Mesenchymal stem cell (in vitro differentiated cells and primary cell): Measurements from ENCODE around the gene MEAF6. TPM values are rescaled to one million over a fixed set of nuclear protein-coding genes. Genes with fewer than 3 reads are reported as not detected.
A peak's percentile ranks its signal among the peaks of the same experiment; 100 is the strongest.

Experiments used
- DNase-seq: peaks from one replicate; pipeline ENCODE4 v3.0.0-alpha.2; 2013
- H2AFZ ChIP-seq: one replicate; pipeline ENCODE4 v1.6.1; 2013; ENCODE audit warnings: low read depth, mild to moderate bottlenecking, control low read depth, inconsistent platforms, low read length, moderate library complexity
- H2AK5ac ChIP-seq: 2 replicates; pipeline ENCODE4 v1.6.1; 2013; ENCODE audit warnings: low read length, moderate library complexity, mild to moderate bottlenecking, inconsistent platforms; ENCODE audit not compliant: severe bottlenecking
- H2BK120ac ChIP-seq: one replicate; pipeline ENCODE4 v1.6.1; 2013; ENCODE audit warnings: low read depth, mild to moderate bottlenecking, inconsistent platforms, low read length, moderate library complexity
- H2BK12ac ChIP-seq, 2 experiments: one replicate each; pipeline ENCODE4 v1.6.1; 2013; ENCODE audit warnings: inconsistent platforms in 2 of 2, low read length in 2 of 2, mild to moderate bottlenecking in 2 of 2, moderate library complexity in 2 of 2, control low read depth in 1 of 2
- H2BK15ac ChIP-seq: one replicate; pipeline ENCODE4 v1.6.1; 2013; ENCODE audit warnings: mild to moderate bottlenecking, low read depth, inconsistent platforms; ENCODE audit not compliant: poor library complexity, severe bottlenecking
- H2BK5ac ChIP-seq: 2 replicates; pipeline ENCODE4 v1.6.1; 2013; ENCODE audit warnings: low read depth, mild to moderate bottlenecking, low read length, control low read depth, inconsistent platforms; ENCODE audit not compliant: poor library complexity, severe bottlenecking
- H3K14ac ChIP-seq, 2 experiments: one replicate each; pipeline ENCODE4 v1.6.1; 2013; ENCODE audit warnings: inconsistent platforms in 2 of 2, low read length in 2 of 2, control low read depth in 1 of 2, mild to moderate bottlenecking in 1 of 2, moderate library complexity in 1 of 2
- H3K18ac ChIP-seq, 2 experiments: one replicate each; pipeline ENCODE4 v1.6.1; 2013; ENCODE audit warnings: inconsistent platforms in 2 of 2, low read length in 2 of 2, control low read depth in 1 of 2, low read depth in 1 of 2, mild to moderate bottlenecking in 1 of 2
- H3K23ac ChIP-seq, 2 experiments: one replicate each; pipeline ENCODE4 v1.6.1; 2013; ENCODE audit warnings: inconsistent platforms in 2 of 2, low read length in 2 of 2, mild to moderate bottlenecking in 2 of 2, moderate library complexity in 2 of 2, control low read depth in 1 of 2
- H3K27ac ChIP-seq: 2 replicates; pipeline ENCODE4 v1.5.1; 2013; ENCODE audit warnings: mild to moderate bottlenecking, moderate library complexity, low read length, control low read depth, inconsistent platforms; ENCODE audit not compliant: poor library complexity, severe bottlenecking
- H3K27me3 ChIP-seq, 2 experiments: 2 replicates each; pipeline versions ENCODE4 v1.6.1 to v1.7.0; 2013; ENCODE audit warnings: low read length in 2 of 2, mild to moderate bottlenecking in 2 of 2, moderate library complexity in 2 of 2, control low read depth in 1 of 2, inconsistent platforms in 1 of 2; ENCODE audit not compliant: control insufficient read depth in 1 of 2, insufficient read depth in 1 of 2
- H3K36me3 ChIP-seq, 2 experiments: 2 replicates each; pipeline versions ENCODE4 v1.6.1 to v1.7.0; 2013; ENCODE audit warnings: low read length in 2 of 2, control low read depth in 1 of 2, inconsistent platforms in 1 of 2, low read depth in 1 of 2, mild to moderate bottlenecking in 1 of 2; ENCODE audit not compliant: insufficient read depth in 2 of 2, control insufficient read depth in 1 of 2
- H3K4ac ChIP-seq, 2 experiments: one replicate each; pipeline ENCODE4 v1.6.1; 2013; ENCODE audit warnings: inconsistent platforms in 2 of 2, low read length in 2 of 2, mild to moderate bottlenecking in 2 of 2, moderate library complexity in 2 of 2, control low read depth in 1 of 2, low read depth in 1 of 2
- H3K4me1 ChIP-seq: 2 replicates; pipeline ENCODE4 v1.6.1; 2013; ENCODE audit warnings: low read depth, low read length, control low read depth; ENCODE audit not compliant: control insufficient read depth, insufficient read depth
- H3K4me2 ChIP-seq: 2 replicates; pipeline ENCODE4 v1.6.1; 2013; ENCODE audit warnings: low read length, mild to moderate bottlenecking, inconsistent platforms; ENCODE audit not compliant: poor library complexity, severe bottlenecking
- H3K4me3 ChIP-seq, 2 experiments: 2 replicates each; pipeline versions ENCODE4 v1.5.1 to v1.7.0; 2013; ENCODE audit warnings: low read length in 2 of 2, mild to moderate bottlenecking in 2 of 2, control low read depth in 1 of 2, low read depth in 1 of 2; ENCODE audit not compliant: insufficient read depth in 1 of 2
- H3K79me1 ChIP-seq: replicated peaks from 2 replicates; pipeline ENCODE4 v1.6.1; 2013; ENCODE audit warnings: mild to moderate bottlenecking, control low read depth, low read length, inconsistent platforms; ENCODE audit not compliant: poor library complexity, severe bottlenecking
- H3K9ac ChIP-seq: 2 replicates; pipeline ENCODE4 v1.7.0; 2013; ENCODE audit warnings: mild to moderate bottlenecking, low read length, moderate library complexity
- H3K9me3 ChIP-seq: 2 replicates; pipeline ENCODE4 v1.7.0; 2013; ENCODE audit warnings: mild to moderate bottlenecking, low read length; ENCODE audit not compliant: control insufficient read depth
- H4K8ac ChIP-seq: one replicate; pipeline ENCODE4 v1.6.1; 2013; ENCODE audit warnings: inconsistent platforms, mild to moderate bottlenecking, low read length, moderate library complexity
- H4K91ac ChIP-seq: one replicate; pipeline ENCODE4 v1.6.1; 2013; ENCODE audit warnings: mild to moderate bottlenecking, low read length, inconsistent platforms
- WGBS: methylation state at CpG from one replicate; pipeline ENCODE4 v1.1.7; 2013; ENCODE audit warnings: mixed read lengths; 5-methylcytosine and 5-hydroxymethylcytosine counted together
- polyA plus RNA-seq, 2 experiments: library from polyadenylated mRNA; stranded (reverse); fragments of 200-250 nt; gene quantifications; one replicate each; pipeline ENCODE4 v1.2.3, GENCODE V29; 2013

MEAF6 gene
- 51.7 TPM for polyA plus RNA-seq (2013, experiment 1 of 2)
- 53.1 TPM for polyA plus RNA-seq (2013, experiment 2 of 2)

DNA sequence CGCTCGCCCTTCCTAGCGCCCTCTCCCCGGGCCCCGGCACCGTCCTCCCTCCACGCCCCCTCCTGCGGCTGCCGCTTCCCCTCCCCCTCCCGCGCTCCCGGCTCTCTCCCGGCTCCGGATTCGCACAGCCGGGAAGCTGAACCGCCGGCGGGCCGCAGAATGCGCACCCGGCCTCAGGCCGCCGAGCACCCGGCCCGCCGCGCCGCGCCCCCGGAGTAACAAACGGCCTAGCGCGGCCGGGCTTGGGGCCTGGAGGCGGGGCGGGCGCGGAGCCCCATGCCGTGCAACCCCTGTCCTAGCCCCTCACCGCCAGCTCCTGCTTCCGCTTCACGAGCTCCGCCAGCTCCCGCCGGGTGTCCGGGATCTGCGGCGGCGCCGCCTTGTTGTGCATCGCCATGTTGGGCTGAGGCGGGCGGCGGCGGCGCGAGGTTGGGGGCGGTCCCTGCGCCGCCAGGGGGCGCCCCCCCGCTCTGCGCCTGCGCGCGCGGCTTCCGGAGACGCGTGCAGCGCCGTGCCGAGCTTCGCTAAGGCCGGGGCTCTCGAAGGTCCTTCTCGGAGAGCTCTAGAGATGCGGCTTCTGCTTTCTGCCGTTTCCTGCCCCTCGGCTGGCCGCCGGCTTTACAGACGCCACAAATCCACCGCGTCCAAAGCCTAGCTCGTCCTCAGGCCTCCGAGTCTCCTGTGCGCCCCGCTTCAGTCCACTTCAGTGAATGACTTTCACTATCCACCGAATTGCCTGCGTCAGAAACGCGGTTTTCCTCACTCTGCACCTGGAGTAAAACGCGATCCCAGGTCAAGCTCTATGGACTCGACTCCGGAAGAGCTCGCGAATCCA is at the start of gene MEAF6:
Gene MEAF6, minus strand, starts transcription at position 417 of the 835 bp plus-strand sequence. Its CDS starts 20 bp downstream, at position 397.
- under 1% methylated on average over 93 of the region's 100 CpGs for WGBS
- H3K27me3 ChIP-seq: no peaks in the 10 kb centered on the region
- peak within 1 kb of the TSS; percentile 94 to 98 for H3K18ac ChIP-seq
- peak within 1 kb of the TSS in 1 of 2 experiments; percentile 78 for H3K23ac ChIP-seq
- peaks cover 6 to 23% of the 10 kb centered on the region in 2 experiments for H3K36me3 ChIP-seq
- no peaks in the 10 kb centered on the region for H3K9me3 ChIP-seq
- peak within 1 kb of the TSS; percentile 73 for H2BK5ac ChIP-seq
- peak within 1 kb of the TSS; percentile 21 to 60 for H2BK12ac ChIP-seq
- peak within 1 kb of the TSS; percentile 96 for H3K9ac ChIP-seq
- H3K79me1 ChIP-seq: peaks cover 9% of the 10 kb centered on the region
- peaks cover 3% of the 10 kb centered on the region for H3K4me1 ChIP-seq
- DNase-seq: peak; percentile 80
- peak within 1 kb of the TSS; percentile 49 for H2BK120ac ChIP-seq
- H3K4ac ChIP-seq: peak within 1 kb of the TSS; percentile 66 to 97
- H2AFZ ChIP-seq: peak within 1 kb of the TSS; percentile 89
- H2BK15ac ChIP-seq: peak within 1 kb of the TSS; percentile 52
- peak within 1 kb of the TSS; percentile 86 for H4K91ac ChIP-seq
- H4K8ac ChIP-seq: peak within 1 kb of the TSS; percentile 98
- peak within 1 kb of the TSS; percentile 92 to 97 for H3K4me3 ChIP-seq
- H2AK5ac ChIP-seq: no peak within 1 kb of the TSS
- peak within 1 kb of the TSS; percentile 81 for H3K27ac ChIP-seq
- peak within 1 kb of the TSS; percentile 98 for H3K4me2 ChIP-seq
- H3K14ac ChIP-seq: peak within 1 kb of the TSS; percentile 57 to 97

DNA sequence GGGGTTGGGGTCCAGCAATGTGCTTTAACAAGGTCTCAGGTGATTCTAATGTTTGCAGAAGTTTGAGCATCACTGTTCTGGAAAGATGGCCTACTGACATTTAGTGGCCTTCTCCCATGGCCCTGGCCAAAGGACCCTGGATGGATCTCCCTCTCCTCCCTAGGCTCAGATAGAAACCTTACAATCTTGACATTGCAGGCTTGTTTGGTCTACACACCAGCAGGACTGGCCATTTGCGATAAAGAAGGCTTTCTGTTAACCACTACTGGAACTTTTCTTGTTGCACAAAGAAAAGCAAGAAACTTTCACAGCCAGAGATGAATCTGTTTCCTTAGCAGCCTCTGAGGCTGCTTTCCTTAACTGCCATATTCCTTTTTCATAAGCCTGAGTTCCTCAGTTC is 48.4 kb upstream of the MEAF6 start:
- Histone ChIP-seq H3K9ac (no peak overlapping the region), H3K79me1 (peaks cover 4% of the 10 kb centered on the region), H3K4ac (no peak overlapping the region), H3K27ac (no peak overlapping the region), H2BK15ac (no peak overlapping the region), H3K14ac (no peak overlapping the region), H3K36me3 (peaks cover 44 to 54% of the 10 kb centered on the region in 2 experiments), H3K4me2 (no peak overlapping the region), H3K23ac (no peak overlapping the region), H2BK120ac (no peak overlapping the region), H3K18ac (no peak overlapping the region), H2BK5ac (no peak overlapping the region), H2AK5ac (no peak overlapping the region), H2AFZ (no peak overlapping the region), H2BK12ac (no peak overlapping the region), H4K8ac (no peak overlapping the region), H3K27me3 (no peaks in the 10 kb centered on the region), H3K4me1 (peaks cover 4% of the 10 kb centered on the region), H3K4me3 (no peak overlapping the region), H3K9me3 (no peaks in the 10 kb centered on the region), H4K91ac (no peak overlapping the region)
- WGBS: 93% methylated on average over 1 of the region's 1 CpG
- no peak for DNase-seq

DNA sequence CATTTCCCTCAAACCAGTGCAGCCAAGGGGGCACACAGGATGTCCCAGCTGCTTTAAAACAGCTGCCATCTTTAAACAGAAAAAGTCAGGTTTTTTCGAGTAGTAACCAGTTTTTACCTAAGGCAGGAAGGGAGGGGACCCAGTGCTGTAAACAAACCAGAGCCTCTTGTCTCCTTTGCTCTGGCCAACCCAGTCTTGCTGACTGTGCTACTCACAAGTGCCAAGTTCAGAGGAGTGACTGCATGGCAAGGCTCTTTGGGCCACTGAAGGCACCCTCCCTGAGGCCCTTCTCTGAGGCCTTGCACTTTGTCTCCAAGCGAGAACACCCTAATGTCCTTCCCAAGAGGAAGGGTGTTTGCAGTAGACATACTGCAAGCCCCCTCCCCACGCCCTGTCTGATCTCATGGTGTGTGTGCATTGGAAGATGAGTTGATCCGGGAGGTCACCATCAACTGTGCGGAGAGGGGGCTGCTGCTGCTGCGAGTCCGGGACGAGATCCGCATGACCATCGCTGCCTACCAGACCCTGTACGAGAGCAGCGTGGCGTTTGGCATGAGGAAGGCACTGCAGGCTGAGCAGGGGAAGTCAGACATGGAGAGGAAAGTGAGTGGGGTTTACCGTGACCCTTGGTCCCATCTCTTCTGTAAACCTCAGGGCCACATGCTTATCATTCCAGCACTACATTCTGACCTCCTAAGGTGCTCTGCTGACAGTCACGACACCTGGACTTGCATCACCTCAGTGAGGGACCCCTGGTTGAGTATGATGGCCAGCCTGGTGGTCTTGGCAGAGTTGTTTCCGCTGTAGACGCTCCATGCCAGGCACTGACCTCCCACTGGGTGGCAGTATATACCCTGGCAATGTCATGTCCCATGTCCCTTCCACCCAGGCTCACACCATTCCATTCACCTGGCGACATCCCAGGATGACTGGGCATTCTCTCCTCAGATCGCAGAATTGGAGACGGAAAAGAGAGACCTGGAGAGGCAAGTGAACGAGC is 46.9 kb upstream of the MEAF6 start:
- no peak overlapping the region for H2AK5ac ChIP-seq
- 93% methylated on average over 19 of the region's 21 CpGs for WGBS
- peaks cover 11% of the 10 kb centered on the region for H3K4me1 ChIP-seq
- no peak overlapping the region for H3K4ac ChIP-seq
- peak overlapping the region; percentile 77 for H4K91ac ChIP-seq
- H2BK120ac ChIP-seq: no peak overlapping the region
- no peak overlapping the region for H3K27ac ChIP-seq
- H3K9me3 ChIP-seq: no peaks in the 10 kb centered on the region
- H3K23ac ChIP-seq: no peak overlapping the region
- H3K4me3 ChIP-seq: no peak overlapping the region
- DNase-seq: peak; percentile 47
- H2BK5ac ChIP-seq: no peak overlapping the region
- no peak overlapping the region for H3K14ac ChIP-seq
- no peak overlapping the region for H3K4me2 ChIP-seq
- no peak overlapping the region for H2AFZ ChIP-seq
- H4K8ac ChIP-seq: peak overlapping the region; percentile 29
- H3K9ac ChIP-seq: peak overlapping the region; percentile 21
- no peak overlapping the region for H2BK15ac ChIP-seq
- H2BK12ac ChIP-seq: peak overlapping the region in 1 of 2 experiments; percentile 27
- H3K79me1 ChIP-seq: peaks cover 2% of the 10 kb centered on the region
- peaks cover 34 to 38% of the 10 kb centered on the region in 2 experiments for H3K36me3 ChIP-seq
- H3K27me3 ChIP-seq: no peaks in the 10 kb centered on the region
- H3K18ac ChIP-seq: no peak overlapping the region
